Ovary (tissue), 9 donors: ENCODE results near the gene MYL10. TPM values are rescaled to one million over a fixed set of nuclear protein-coding genes. Genes with fewer than 3 reads are reported as not detected.

ENCODE experiments used
- DNase-seq, 5 donors: peaks; one replicate each; pipeline ENCODE4 v3.0.0-alpha.2; 2019 to 2020
- H3K27ac ChIP-seq, 2 donors: fragments of 200-600 bp; one replicate each; pipeline versions ENCODE4 v1.5.1 to v1.8.0; 2019 to 2022
- H3K27me3 ChIP-seq: fragments of 200-600 bp; one replicate; pipeline ENCODE4 v1.8.0; 2022
- H3K36me3 ChIP-seq: fragments of 200-600 bp; sonication (generic); one replicate; pipeline ENCODE4 v1.5.1; 2019
- H3K4me1 ChIP-seq: one replicate; pipeline ENCODE4 v1.8.1; 2013; ENCODE audit warnings: mild to moderate bottlenecking, moderate library complexity; ENCODE audit not compliant: insufficient read depth
- H3K4me3 ChIP-seq: fragments of 200-600 bp; sonication (generic); one replicate; pipeline ENCODE4 v1.5.1; 2017
- H3K9me3 ChIP-seq, 2 donors: fragments of 200-600 bp in 1 of 2; sonication (generic) in 1 of 2; one replicate each; pipeline versions ENCODE4 v1.5.1 to v1.8.1; 2013 to 2019; ENCODE audit warnings: mild to moderate bottlenecking in 1 of 2, moderate library complexity in 1 of 2
- CTCF ChIP-seq, 3 donors: fragments of 450-650 bp in 2 of 3; fragments of 200-600 bp in 1 of 3; IDR thresholded peaks; one replicate each; pipeline versions ENCODE4 v1.5.1 to v1.8.0; 2016 to 2022; ENCODE audit warnings: antibody characterized with exemption in 3 of 3, mild to moderate bottlenecking in 1 of 3
- EP300 ChIP-seq: sonication (generic); formaldehyde crosslinking; IDR thresholded peaks from one replicate; pipeline ENCODE4 v1.6.1; 2017; ENCODE audit warnings: antibody characterized with exemption
- POLR2A ChIP-seq: fragments of 450-650 bp; IDR thresholded peaks from one replicate; pipeline ENCODE4 v1.6.1; 2017; ENCODE audit warnings: antibody characterized with exemption, mild to moderate bottlenecking, moderate library complexity
- WGBS, 3 donors: extraction: QIAGEN DNeasy Blood & Tissue Kit in 1 of 3; methylation state at CpG; one replicate each; pipeline versions ENCODE4 v1.1.5 to v1.1.7; 2013 to 2017; 5-methylcytosine and 5-hydroxymethylcytosine counted together
- intact Hi-C, 4 donors: fragments of 100-400 bp; cut with DNase I; formaldehyde crosslinking; loops; one replicate each; pipeline versions ENCODE4 v1.11.0 to v1.15.1; 2022 to 2023
- polyA plus RNA-seq, 2 donors: library from polyadenylated mRNA; stranded (reverse); fragments of 200-250 nt in 1 of 2; fragments of 350-450 nt in 1 of 2; fragmentation: Illumina TruSeq in 1 of 2; extraction: RNeasy Lipid Tissue Mini Kit (QIAGEN cat#74804) in 1 of 2; gene quantifications; one replicate each; pipeline ENCODE4 v1.2.3, GENCODE V29; 2013 to 2014
- total RNA-seq, 7 donors: library from RNA; depleted of rRNA in 2 of 7; stranded (reverse); fragments of >200 nt in 2 of 7; fragmentation: NEBNext Ultra II Directional in 3 of 7; extraction: Animal tissue kit (Norgen Biotek cat#: 25700) in 3 of 7; gene quantifications; one replicate each; pipeline versions ENCODE4 v1.1.0 to v1.2.4, GENCODE V29; 2016 to 2023
- donor health status: DM: no; HTN: no; CAD: no; lungs with moderate emphysema.
- donor health status: DM: no; HTN: no; CAD: no.
- donor health status: Bipolar disorder and iron deficiency.
- donor health status: DM: yes; HTN: yes; CAD: no.
- donor health status: DM: no; HTN: no; CAD: no.
- donor health status: DM: yes; HTN: yes; CAD: no.

MYL10 gene
- total and polyA plus RNA-seq, 9 donors, result not detected

- 37 to 45% (median 44%) methylated on average over 1 of the region's 1 CpG for WGBS, 3 donors
- no peaks in the 10 kb centered on the region for H3K27me3 ChIP-seq
- no peak for DNase-seq
These were observed 50.5 kb downstream of the MYL10 start for GRCh38 chr7:101578552-101578951.

GRCh38 chr7:101576998-101577397, 52.1 kb downstream of the MYL10 start:
- H3K36me3 ChIP-seq, result no peaks in the 10 kb centered on the region
- TF ChIP-seq CTCF (IDR thresholded peaks at IDR 0.05), result no peak
- TF ChIP-seq EP300, result no peak
- no peak for TF ChIP-seq POLR2A

More at GRCh38 chr7:101578552-101578951, 50.5 kb downstream of the MYL10 start:
- H3K9me3 ChIP-seq, result no peaks in the 10 kb centered on the region
- no peak for TF ChIP-seq CTCF (IDR thresholded peaks at IDR 0.05)
- TF ChIP-seq POLR2A, result no peak
- no peak for TF ChIP-seq EP300
- H3K27ac ChIP-seq, result no peak overlapping the region
- no peak overlapping the region for H3K4me3 ChIP-seq
- H3K36me3 ChIP-seq, result no peaks in the 10 kb centered on the region
- no peaks in the 10 kb centered on the region for H3K4me1 ChIP-seq
- intact Hi-C loops, result no loop called here

GRCh38 chr7:101575721-101576120, 53.4 kb downstream of the MYL10 start:
- intact Hi-C loops, result no loop called here
- Histone ChIP-seq H3K4me1 (no peaks in the 10 kb centered on the region), H3K27me3 (no peaks in the 10 kb centered on the region), H3K4me3 (no peak overlapping the region), H3K9me3 (no peaks in the 10 kb centered on the region), H3K27ac (no peak overlapping the region), H3K36me3 (no peaks in the 10 kb centered on the region)
- TF ChIP-seq CTCF (IDR thresholded peaks at IDR 0.05) (no peak), EP300 (no peak), POLR2A (no peak)
- no peak for DNase-seq

More at GRCh38 chr7:101576998-101577397, 52.1 kb downstream of the MYL10 start:
- no peaks in the 10 kb centered on the region for H3K9me3 ChIP-seq
- no peaks in the 10 kb centered on the region for H3K27me3 ChIP-seq
- 91 to 94% (median 92%) methylated on average over 3 of the region's 3 CpGs for WGBS, 3 donors
- no peaks in the 10 kb centered on the region for H3K4me1 ChIP-seq
- no peak overlapping the region for H3K4me3 ChIP-seq
- no peak overlapping the region for H3K27ac ChIP-seq
- DNase-seq, result no peak
- intact Hi-C loops, result no loop called here

- no peaks in the 10 kb centered on the region for H3K4me1 ChIP-seq
- no peaks in the 10 kb centered on the region for H3K27me3 ChIP-seq
- 33 to 44% (median 43%) methylated on average over 2 of the region's 2 CpGs for WGBS, 3 donors
- no peaks in the 10 kb centered on the region for H3K9me3 ChIP-seq
- H3K27ac ChIP-seq, result no peak overlapping the region
- intact Hi-C loops, result no loop called here
- no peaks in the 10 kb centered on the region for H3K36me3 ChIP-seq
- TF ChIP-seq CTCF (IDR thresholded peaks at IDR 0.05) (no peak), POLR2A (no peak), EP300 (no peak)
- DNase-seq, result no peak
- H3K4me3 ChIP-seq, result no peak overlapping the region
These were observed 53.9 kb downstream of the MYL10 start for GRCh38 chr7:101575168-101575567.
